Endodermal cell (in vitro differentiated cells): Measurements from ENCODE around the gene S100A5. TPM values are rescaled to one million over a fixed set of nuclear protein-coding genes. Genes with fewer than 3 reads are reported as not detected.

Experiments used
- DNase-seq: peaks from one replicate; pipeline ENCODE4 v3.0.0-alpha.2; 2017
- H3K27ac ChIP-seq: 2 replicates; pipeline ENCODE4 v1.5.1; 2013; ENCODE audit warnings: mild to moderate bottlenecking, low read depth, low read length, moderate library complexity
- H3K27me3 ChIP-seq: 2 replicates; pipeline ENCODE4 v1.6.1; 2013; ENCODE audit warnings: mild to moderate bottlenecking, low read length, moderate library complexity; ENCODE audit not compliant: insufficient read depth, control insufficient read depth, poor library complexity, severe bottlenecking
- H3K36me3 ChIP-seq: 2 replicates; pipeline ENCODE4 v1.7.0; 2013; ENCODE audit warnings: mild to moderate bottlenecking, low read length, moderate library complexity; ENCODE audit not compliant: control insufficient read depth, insufficient read depth
- H3K4me1 ChIP-seq: one replicate; pipeline ENCODE4 v1.7.0; 2013; ENCODE audit warnings: low read length; ENCODE audit not compliant: control insufficient read depth, insufficient read depth
- H3K4me3 ChIP-seq: 2 replicates; pipeline ENCODE4 v1.5.1; 2013; ENCODE audit warnings: mild to moderate bottlenecking, low read length, moderate library complexity
- H3K9ac ChIP-seq: 2 replicates; pipeline ENCODE4 v1.6.1; 2013; ENCODE audit warnings: mild to moderate bottlenecking, low read length, moderate library complexity; ENCODE audit not compliant: poor library complexity, severe bottlenecking; ENCODE audit errors: extremely low read depth
- H3K9me3 ChIP-seq: 2 replicates; pipeline ENCODE4 v1.6.1; 2013; ENCODE audit warnings: mild to moderate bottlenecking, low read length, moderate library complexity; ENCODE audit not compliant: control insufficient read depth
- H3K27ac Mint-ChIP-seq: 2 replicates; pipeline ENCODE4 v1.8.0; 2020; ENCODE audit warnings: mixed read lengths
- H3K27me3 Mint-ChIP-seq: 2 replicates; pipeline ENCODE4 v1.8.0; 2021; ENCODE audit warnings: mild to moderate bottlenecking, mixed read lengths; ENCODE audit not compliant: insufficient read depth
- H3K36me3 Mint-ChIP-seq: 2 replicates; pipeline ENCODE4 v1.8.0; 2020; ENCODE audit warnings: low read depth, mixed read lengths
- H3K4me1 Mint-ChIP-seq: 2 replicates; pipeline ENCODE4 v1.8.0; 2020; ENCODE audit warnings: mixed read lengths
- H3K4me3 Mint-ChIP-seq: 2 replicates; pipeline ENCODE4 v1.8.0; 2020; ENCODE audit warnings: mild to moderate bottlenecking, moderate library complexity, mixed read lengths
- H3K9me3 Mint-ChIP-seq: 2 replicates; pipeline ENCODE4 v1.8.0; 2020; ENCODE audit warnings: mild to moderate bottlenecking, mixed read lengths
- CTCF ChIP-seq: fragments of 200-600 bp; sonication (generic); conservative IDR thresholded peaks from 2 replicates; pipeline ENCODE4 v1.5.0; 2021; ENCODE audit warnings: antibody characterized with exemption, mild to moderate bottlenecking
- WGBS, 2 experiments: methylation state at CpG; one replicate each; pipeline versions ENCODE4 v1.1.5 to v1.1.7; 2013; ENCODE audit warnings: missing lambda C conversion rate in 2 of 2, mixed read lengths in 1 of 2; ENCODE audit not compliant: insufficient coverage in 1 of 2, insufficient read length in 1 of 2; 5-methylcytosine and 5-hydroxymethylcytosine counted together
- total RNA-seq, 2 donors: library from RNA; stranded (reverse); fragmentation: NEBNext Ultra II Directional in 1 of 2; extraction: Animal tissue kit (Norgen Biotek cat#: 25700) in 1 of 2; gene quantifications; 2 replicates in 1 of 2; 3 replicates in 1 of 2; pipeline ENCODE4 v1.2.1, GENCODE V29; 2021

The S100A5 gene
- total RNA-seq, 2 donors from 2014 or later = not detected

- Histone ChIP-seq H3K27ac (no peak overlapping the region), H3K4me3 (no peak overlapping the region), H3K36me3 (no peaks in the 10 kb centered on the region), H3K9me3 (no peaks in the 10 kb centered on the region), H3K4me1 (no peaks in the 10 kb centered on the region), H3K27me3 (no peaks in the 10 kb centered on the region), H3K9ac (no peak overlapping the region)
- Mint-ChIP-seq H3K4me3 (no peak overlapping the region), H3K36me3 (no peaks in the 10 kb centered on the region), H3K9me3 (no peaks in the 10 kb centered on the region), H3K27me3 (peaks cover 3% of the 10 kb centered on the region), H3K27ac (peak overlapping the region; percentile 74), H3K4me1 (peaks cover 11% of the 10 kb centered on the region)
- WGBS, 2 experiments = 84 to 95% methylated on average over 4 to 6 of the region's 6 CpGs
- DNase-seq = no peak
- no peak for TF ChIP-seq CTCF
Measured at GRCh38 chr1:153495536-153495935, 45.2 kb downstream of the S100A5 start.

- Histone ChIP-seq H3K27ac (no peak overlapping the region), H3K9ac (no peak overlapping the region), H3K4me3 (no peak overlapping the region), H3K9me3 (no peaks in the 10 kb centered on the region), H3K4me1 (no peaks in the 10 kb centered on the region), H3K27me3 (no peaks in the 10 kb centered on the region), H3K36me3 (no peaks in the 10 kb centered on the region)
- peak; percentile 96 for TF ChIP-seq CTCF
- H3K27me3 Mint-ChIP-seq = peaks cover 3% of the 10 kb centered on the region
- WGBS, 2 experiments = 45 to 82% methylated on average over 1 to 6 of the region's 6 CpGs
- no peak overlapping the region for H3K4me3 Mint-ChIP-seq
- H3K9me3 Mint-ChIP-seq = no peaks in the 10 kb centered on the region
- DNase-seq = peak; percentile 99
- H3K36me3 Mint-ChIP-seq = no peaks in the 10 kb centered on the region
- peak overlapping the region; percentile 74 for H3K27ac Mint-ChIP-seq
- H3K4me1 Mint-ChIP-seq = peaks cover 11% of the 10 kb centered on the region
Measured at GRCh38 chr1:153494976-153495535, 45.7 kb downstream of the S100A5 start.

- no peaks in the 10 kb centered on the region for H3K36me3 Mint-ChIP-seq
- no peaks in the 10 kb centered on the region for H3K36me3 ChIP-seq
- TF ChIP-seq CTCF = no peak
- peak overlapping the region; percentile 49 for H3K27ac ChIP-seq
- no peak overlapping the region for H3K9ac ChIP-seq
- no peaks in the 10 kb centered on the region for H3K9me3 ChIP-seq
- H3K4me3 Mint-ChIP-seq = no peak overlapping the region
- H3K27ac Mint-ChIP-seq = no peak overlapping the region
- DNase-seq = no peak
- H3K4me1 Mint-ChIP-seq = peaks cover 11% of the 10 kb centered on the region
- no peaks in the 10 kb centered on the region for H3K27me3 ChIP-seq
- H3K27me3 Mint-ChIP-seq = no peaks in the 10 kb centered on the region
- no peaks in the 10 kb centered on the region for H3K9me3 Mint-ChIP-seq
- no peak overlapping the region for H3K4me3 ChIP-seq
- 90 to 100% methylated on average over 2 to 6 of the region's 6 CpGs for WGBS, 2 experiments
- no peaks in the 10 kb centered on the region for H3K4me1 ChIP-seq
Measured at GRCh38 chr1:153493343-153493960, 47.3 kb downstream of the S100A5 start.
